ENCODE results near the gene IGFL1.
"Not testable (repeated sequence)": the region's sequence is repeated elsewhere in the genome, so short reads cannot be mapped to it uniquely, and the experiment has no call there.

The IGFL1 gene

GRCh38 chr19:46273931-46274330, 44.4 kb downstream of the IGFL1 start:
- DNase-seq = not testable (repeated sequence)

- DNase-seq = no peak
Observed at GRCh38 chr19:46279177-46279576, 49.6 kb downstream of the IGFL1 start.
